Neural cell (in vitro differentiated cells): ENCODE data around the gene NOSTRIN.

Source experiments
- CTCF ChIP-seq: fragments of 450-650 bp; IDR thresholded peaks from 2 replicates; pipeline ENCODE4 v1.5.1; 2014; ENCODE audit warnings: antibody characterized with exemption, mild to moderate bottlenecking, moderate library complexity; ENCODE audit not compliant: poor library complexity, severe bottlenecking
- EP300 ChIP-seq: fragments of 450-650 bp; conservative IDR thresholded peaks from 2 replicates; pipeline ENCODE4 v1.6.1; 2014; ENCODE audit warnings: antibody characterized with exemption, mild to moderate bottlenecking, moderate library complexity; ENCODE audit not compliant: poor library complexity, severe bottlenecking
- EZH2 ChIP-seq: fragments of 200-600, 300-800 bp; shearing (Covaris generic), sonication (generic); IDR thresholded peaks from 2 replicates; pipeline ENCODE4 v1.6.1; 2014; ENCODE audit warnings: antibody characterized with exemption, low read length, borderline replicate concordance, mild to moderate bottlenecking; ENCODE audit not compliant: insufficient read depth, poor library complexity, severe bottlenecking
- MXI1 ChIP-seq: fragments of 450-650 bp; conservative IDR thresholded peaks from 2 replicates; pipeline ENCODE4 v1.6.1; 2014; ENCODE audit warnings: antibody characterized with exemption, mild to moderate bottlenecking; ENCODE audit not compliant: poor library complexity, severe bottlenecking
- POLR2AphosphoS5 ChIP-seq: IDR thresholded peaks from 2 replicates; pipeline ENCODE4 v1.6.1; 2012
- RAD21 ChIP-seq: fragments of 450-650 bp; conservative IDR thresholded peaks from 2 replicates; pipeline ENCODE4 v1.6.1; 2014; ENCODE audit warnings: antibody characterized with exemption, mild to moderate bottlenecking, moderate library complexity
- REST ChIP-seq: IDR thresholded peaks from 2 replicates; pipeline ENCODE4 v1.6.1; 2012; ENCODE audit warnings: borderline replicate concordance
- SMC3 ChIP-seq: fragments of 450-650 bp; conservative IDR thresholded peaks from 2 replicates; pipeline ENCODE4 v1.6.1; 2014; ENCODE audit warnings: antibody characterized with exemption, mild to moderate bottlenecking, moderate library complexity; ENCODE audit not compliant: poor library complexity
- TAF1 ChIP-seq: IDR thresholded peaks from 2 replicates; pipeline ENCODE4 v1.6.1; 2012; ENCODE audit warnings: low read depth

GRCh38 chr2:168794968-168795367 is 7.5 kb upstream of the NOSTRIN start:
- no peak for TF ChIP-seq CTCF
- TF ChIP-seq REST: no peak
- TF ChIP-seq EZH2: no peak
- TF ChIP-seq TAF1: no peak
- no peak for TF ChIP-seq POLR2AphosphoS5
- TF ChIP-seq SMC3: no peak
- no peak for TF ChIP-seq RAD21
- TF ChIP-seq EP300: no peak
- no peak for TF ChIP-seq MXI1
